ENCODE data around the gene CNDP2.

Gene CNDP2

DNA sequence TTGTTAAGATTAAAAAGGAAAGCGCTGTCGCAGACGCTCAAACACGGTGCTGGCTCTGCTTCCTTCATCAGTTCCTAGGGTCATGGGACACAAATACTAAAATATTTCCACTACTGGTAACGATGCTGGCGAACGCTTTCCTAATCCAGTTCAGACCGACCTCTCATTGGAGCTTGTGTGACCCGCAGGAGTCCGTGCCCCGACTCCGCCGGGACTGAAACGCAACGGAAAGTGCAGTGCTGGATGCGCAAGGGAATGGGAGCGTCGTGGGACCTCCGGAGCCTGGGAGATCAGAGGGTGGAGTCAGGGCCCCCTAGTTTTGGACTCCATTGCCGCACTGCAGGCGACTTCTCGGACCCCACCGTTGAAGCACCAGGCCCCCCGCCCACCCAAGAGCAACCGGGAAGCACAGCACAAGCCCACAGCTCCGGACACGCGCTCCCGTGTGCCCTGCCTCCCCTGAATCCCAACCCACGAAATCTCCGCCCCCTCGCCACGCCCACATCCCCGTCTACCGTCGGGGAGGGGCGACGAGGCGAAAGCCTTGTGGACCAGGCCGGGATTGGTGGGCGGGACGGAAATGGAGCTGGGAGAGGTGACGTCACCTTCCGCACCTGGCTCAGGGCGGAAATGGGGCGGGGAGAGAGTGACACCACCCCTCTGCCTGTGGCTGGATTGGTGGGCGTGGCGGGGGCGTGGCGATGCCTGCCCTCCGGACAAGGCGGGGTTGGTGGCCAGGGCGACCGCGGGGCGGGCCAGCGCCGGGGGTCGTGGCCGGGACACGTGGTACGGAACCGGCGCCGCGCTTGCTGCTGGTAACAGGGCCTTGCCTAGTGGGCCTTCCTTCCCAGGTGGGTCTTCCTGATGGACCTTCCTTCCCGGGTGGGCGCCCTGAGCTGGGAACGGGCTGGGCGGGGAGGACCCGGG lies at the start of gene CNDP2:
Gene CNDP2 (plus strand): TSS at position 783 of the 927 bp plus-strand sequence. CDS start 3,611 bp downstream, outside the sequence.
- Histone ChIP-seq H3K36me3 (ENCODE audit: control insufficient read depth, insufficient read depth, low read length) (no peaks in the 10 kb centered on the region), H2AFZ (peak within 1 kb of the TSS; percentile 73), H3K27ac (peak within 1 kb of the TSS; percentile 76), H3K27me3 (ENCODE audit: control insufficient read depth, insufficient read depth, low read length) (no peaks in the 10 kb centered on the region), H3K9me3 (ENCODE audit: control insufficient read depth, low read length) (no peaks in the 10 kb centered on the region), H3K9ac (peak within 1 kb of the TSS; percentile 46), H3K79me2 (peaks cover 13% of the 10 kb centered on the region), H3K4me3 (ENCODE audit: low read depth, low read length) (peak within 1 kb of the TSS; percentile 84), H3K4me1 (no peaks in the 10 kb centered on the region), H3K4me2 (ENCODE audit: low read length) (peak within 1 kb of the TSS; percentile 82)
- TF ChIP-seq, protein P1, sequence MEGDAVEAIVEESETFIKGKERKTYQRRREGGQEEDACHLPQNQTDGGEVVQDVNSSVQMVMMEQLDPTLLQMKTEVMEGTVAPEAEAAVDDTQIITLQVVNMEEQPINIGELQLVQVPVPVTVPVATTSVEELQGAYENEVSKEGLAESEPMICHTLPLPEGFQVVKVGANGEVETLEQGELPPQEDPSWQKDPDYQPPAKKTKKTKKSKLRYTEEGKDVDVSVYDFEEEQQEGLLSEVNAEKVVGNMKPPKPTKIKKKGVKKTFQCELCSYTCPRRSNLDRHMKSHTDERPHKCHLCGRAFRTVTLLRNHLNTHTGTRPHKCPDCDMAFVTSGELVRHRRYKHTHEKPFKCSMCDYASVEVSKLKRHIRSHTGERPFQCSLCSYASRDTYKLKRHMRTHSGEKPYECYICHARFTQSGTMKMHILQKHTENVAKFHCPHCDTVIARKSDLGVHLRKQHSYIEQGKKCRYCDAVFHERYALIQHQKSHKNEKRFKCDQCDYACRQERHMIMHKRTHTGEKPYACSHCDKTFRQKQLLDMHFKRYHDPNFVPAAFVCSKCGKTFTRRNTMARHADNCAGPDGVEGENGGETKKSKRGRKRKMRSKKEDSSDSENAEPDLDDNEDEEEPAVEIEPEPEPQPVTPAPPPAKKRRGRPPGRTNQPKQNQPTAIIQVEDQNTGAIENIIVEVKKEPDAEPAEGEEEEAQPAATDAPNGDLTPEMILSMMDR (IDR thresholded peaks at IDR 0.05) = no peak

DNA sequence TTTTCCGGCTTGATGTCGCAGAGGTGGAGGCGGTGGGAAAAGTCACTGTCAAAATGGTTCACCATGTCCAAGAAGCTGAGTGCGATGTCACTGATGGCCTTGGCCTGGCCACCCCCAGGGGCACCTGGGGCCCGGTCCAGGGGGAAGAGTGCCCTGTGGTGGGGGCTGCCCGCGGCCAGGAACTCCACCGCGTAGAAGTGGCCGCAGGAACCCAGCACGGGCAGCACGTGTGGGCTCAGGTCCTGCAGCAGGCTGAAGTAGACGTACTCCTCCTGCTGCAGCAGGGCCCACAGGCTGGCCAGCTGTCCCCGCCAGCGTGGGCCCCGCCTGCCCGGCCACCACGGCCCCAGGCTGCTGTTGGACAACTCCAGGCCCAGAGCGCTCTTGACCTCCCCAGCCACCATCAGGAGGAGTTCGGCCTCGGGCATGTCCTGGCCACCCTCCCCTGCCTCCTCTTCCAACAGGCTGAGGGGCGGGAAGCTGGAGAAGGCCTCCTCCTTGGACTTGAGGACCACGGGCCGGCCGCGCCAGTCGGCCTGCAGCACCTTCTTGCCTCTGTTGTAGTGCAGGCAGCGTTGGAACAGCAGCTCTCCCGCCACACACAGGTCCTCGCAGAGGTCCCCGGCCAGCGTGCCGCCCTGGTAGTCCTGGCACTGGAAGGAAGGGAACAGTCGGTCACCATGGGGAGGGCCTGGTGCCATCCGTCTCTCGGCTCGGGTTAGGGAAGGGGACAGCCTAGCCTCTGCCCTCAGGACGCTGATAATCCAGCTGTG lies 49.3 kb upstream of the CNDP2 start:
- no peak overlapping the region for H3K9ac ChIP-seq
- H3K36me3 ChIP-seq (ENCODE audit: control insufficient read depth, insufficient read depth, low read length) = no peaks in the 10 kb centered on the region
- no peaks in the 10 kb centered on the region for H3K4me1 ChIP-seq
- H3K4me2 ChIP-seq (ENCODE audit: low read length) = no peak overlapping the region
- H3K9me3 ChIP-seq (ENCODE audit: control insufficient read depth, low read length) = no peaks in the 10 kb centered on the region
- no peaks in the 10 kb centered on the region for H3K27me3 ChIP-seq (ENCODE audit: control insufficient read depth, insufficient read depth, low read length)
- H2AFZ ChIP-seq = no peak overlapping the region
- no peak overlapping the region for H3K27ac ChIP-seq
- no peak overlapping the region for H3K4me3 ChIP-seq (ENCODE audit: low read depth, low read length)
- H3K79me2 ChIP-seq = no peaks in the 10 kb centered on the region
- TF ChIP-seq, protein P1 (IDR thresholded peaks at IDR 0.05) = no peak

DNA sequence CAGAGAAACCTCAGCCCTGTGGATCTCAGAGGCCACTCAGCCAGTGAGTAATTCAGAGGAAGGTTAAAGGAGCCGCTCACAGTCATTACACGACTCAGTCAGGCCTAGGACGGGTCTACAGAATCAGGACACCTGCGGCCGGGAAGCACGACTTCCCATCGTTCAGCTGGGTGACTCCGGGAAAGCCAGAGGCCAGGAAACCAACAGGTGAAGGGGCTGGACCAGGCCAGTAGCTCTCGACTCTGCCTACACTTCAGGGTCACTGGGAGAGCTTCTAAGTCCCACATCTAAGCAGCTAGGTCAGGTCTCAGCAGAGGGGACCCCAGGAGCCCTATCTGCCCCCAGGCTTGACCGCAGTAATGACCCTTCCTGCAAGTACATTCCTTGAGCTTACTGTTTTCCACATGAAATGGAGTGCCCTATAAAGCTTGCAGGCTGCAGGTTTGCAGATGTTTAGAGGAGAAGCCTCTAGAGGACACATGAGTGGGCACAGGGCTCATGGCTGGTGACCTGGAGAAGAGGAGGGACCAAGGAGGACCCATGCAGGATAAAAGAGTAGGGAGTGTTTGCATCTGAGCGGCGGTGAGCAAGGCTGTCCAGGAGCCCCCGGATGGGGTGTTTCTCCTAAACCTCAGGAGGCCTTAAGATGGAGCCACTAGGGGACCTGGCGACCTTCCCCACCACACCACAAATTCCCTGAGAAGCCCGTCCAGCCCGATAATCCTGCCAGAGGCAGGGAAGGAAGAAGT lies 48.6 kb upstream of the CNDP2 start:
- H3K27me3 ChIP-seq (ENCODE audit: control insufficient read depth, insufficient read depth, low read length) = no peaks in the 10 kb centered on the region
- no peaks in the 10 kb centered on the region for H3K9me3 ChIP-seq (ENCODE audit: control insufficient read depth, low read length)
- H3K36me3 ChIP-seq (ENCODE audit: control insufficient read depth, insufficient read depth, low read length) = no peaks in the 10 kb centered on the region
- no peak overlapping the region for H3K4me2 ChIP-seq (ENCODE audit: low read length)
- no peak overlapping the region for H2AFZ ChIP-seq
- H3K4me3 ChIP-seq (ENCODE audit: low read depth, low read length) = no peak overlapping the region
- no peaks in the 10 kb centered on the region for H3K4me1 ChIP-seq
- no peak overlapping the region for H3K9ac ChIP-seq
- TF ChIP-seq, protein P1 (IDR thresholded peaks at IDR 0.05) = no peak
- no peak overlapping the region for H3K27ac ChIP-seq
- H3K79me2 ChIP-seq = no peaks in the 10 kb centered on the region

DNA sequence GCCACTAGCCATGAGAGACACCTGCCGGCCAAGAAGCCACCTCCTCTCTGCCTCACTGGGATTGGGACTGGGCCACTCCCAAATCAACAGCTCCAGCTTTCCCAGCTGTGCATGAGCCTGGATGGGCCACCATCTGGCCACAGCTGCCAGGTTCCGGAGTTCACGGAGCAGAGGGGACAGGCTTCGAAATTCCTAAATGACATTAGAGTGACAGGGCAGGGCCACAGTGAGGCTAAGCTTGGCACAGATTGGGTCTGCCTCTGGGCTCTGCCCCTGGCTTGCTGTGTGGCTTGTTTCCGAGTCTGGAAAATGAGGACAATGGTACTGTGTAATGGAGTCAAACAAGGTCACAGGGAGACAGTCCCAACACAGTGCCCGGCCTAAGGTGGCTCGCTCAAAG lies 45.5 kb upstream of the CNDP2 start:
- TF ChIP-seq, protein P1 (IDR thresholded peaks at IDR 0.05) = no peak
- H3K9ac ChIP-seq = no peak overlapping the region
- no peaks in the 10 kb centered on the region for H3K36me3 ChIP-seq (ENCODE audit: control insufficient read depth, insufficient read depth, low read length)
- no peak overlapping the region for H3K4me2 ChIP-seq (ENCODE audit: low read length)
- H3K27ac ChIP-seq = no peak overlapping the region
- no peak overlapping the region for H3K4me3 ChIP-seq (ENCODE audit: low read depth, low read length)
- H3K79me2 ChIP-seq = no peaks in the 10 kb centered on the region
- no peaks in the 10 kb centered on the region for H3K9me3 ChIP-seq (ENCODE audit: control insufficient read depth, low read length)
- H3K27me3 ChIP-seq (ENCODE audit: control insufficient read depth, insufficient read depth, low read length) = no peaks in the 10 kb centered on the region
- H2AFZ ChIP-seq = no peak overlapping the region
- no peaks in the 10 kb centered on the region for H3K4me1 ChIP-seq

All from parathyroid adenoma (tissue), 2 donors.